Neuron (in vitro differentiated cells): ENCODE measurements around the gene COCH.
"Not testable (repeated sequence)": the region's sequence is repeated elsewhere in the genome, so short reads cannot be mapped to it uniquely, and the experiment has no call there.

ENCODE experiments used
- H2AFZ ChIP-seq: one replicate; pipeline ENCODE4 v1.6.1; 2013; ENCODE audit warnings: low read depth, mild to moderate bottlenecking, inconsistent platforms, low read length, moderate library complexity
- H3K27me3 ChIP-seq: one replicate; pipeline ENCODE4 v1.6.1; 2013; ENCODE audit warnings: low read length; ENCODE audit not compliant: insufficient read depth
- H3K36me3 ChIP-seq: one replicate; pipeline ENCODE4 v1.6.1; 2013; ENCODE audit warnings: low read length; ENCODE audit not compliant: insufficient read depth
- H3K4me1 ChIP-seq: one replicate; pipeline ENCODE4 v1.6.1; 2013; ENCODE audit warnings: low read length; ENCODE audit not compliant: insufficient read depth
- H3K4me3 ChIP-seq: 2 replicates; pipeline ENCODE4 v1.5.1; 2013; ENCODE audit warnings: mild to moderate bottlenecking, low read length, moderate library complexity
- H3K9me3 ChIP-seq: one replicate; pipeline ENCODE4 v1.6.1; 2013; ENCODE audit warnings: low read length

Gene COCH

GRCh38 chr14:30884901-30885300, 10.5 kb downstream of the COCH start:
- Histone ChIP-seq H3K36me3 (peaks cover 2% of the 10 kb centered on the region), H2AFZ (no peak overlapping the region), H3K9me3 (no peaks in the 10 kb centered on the region), H3K27me3 (no peaks in the 10 kb centered on the region), H3K4me1 (no peaks in the 10 kb centered on the region), H3K4me3 (no peak overlapping the region)

- H3K4me1 ChIP-seq, result no peaks in the 10 kb centered on the region
- no peaks in the 10 kb centered on the region for H3K27me3 ChIP-seq
- H2AFZ ChIP-seq, result no peak overlapping the region
- no peak overlapping the region for H3K4me3 ChIP-seq
- no peaks in the 10 kb centered on the region for H3K9me3 ChIP-seq
- H3K36me3 ChIP-seq, result peaks cover 2% of the 10 kb centered on the region
Observed at GRCh38 chr14:30885840-30886740, 11.7 kb downstream of the COCH start.

GRCh38 chr14:30888480-30889243, 14.3 kb downstream of the COCH start:
- H3K27me3 ChIP-seq, result no peaks in the 10 kb centered on the region
- peaks cover 7% of the 10 kb centered on the region for H3K36me3 ChIP-seq
- H3K4me3 ChIP-seq, result no peak overlapping the region
- H3K4me1 ChIP-seq, result no peaks in the 10 kb centered on the region
- no peak overlapping the region for H2AFZ ChIP-seq
- no peaks in the 10 kb centered on the region for H3K9me3 ChIP-seq

DNA sequence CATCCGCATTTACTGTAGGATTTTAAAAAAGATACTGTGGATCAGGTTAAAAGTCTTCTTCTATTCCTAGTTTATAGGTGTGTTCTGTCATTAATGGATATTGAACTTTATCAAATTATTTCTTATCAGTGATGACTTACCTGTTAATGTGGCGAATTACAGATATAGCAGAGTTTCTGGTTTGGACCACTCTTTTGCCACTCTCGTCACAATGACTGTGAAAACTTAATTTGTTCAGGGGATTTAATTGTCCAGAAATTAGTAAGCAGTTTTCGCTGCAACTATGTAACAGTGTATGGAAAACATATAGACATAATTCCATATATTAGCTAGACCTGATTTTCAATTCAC, 14.9 kb downstream of the COCH start:
- Histone ChIP-seq H3K36me3 (peaks cover 10% of the 10 kb centered on the region), H3K4me1 (no peaks in the 10 kb centered on the region), H3K27me3 (no peaks in the 10 kb centered on the region), H2AFZ (no peak overlapping the region), H3K4me3 (no peak overlapping the region), H3K9me3 (no peaks in the 10 kb centered on the region)

DNA sequence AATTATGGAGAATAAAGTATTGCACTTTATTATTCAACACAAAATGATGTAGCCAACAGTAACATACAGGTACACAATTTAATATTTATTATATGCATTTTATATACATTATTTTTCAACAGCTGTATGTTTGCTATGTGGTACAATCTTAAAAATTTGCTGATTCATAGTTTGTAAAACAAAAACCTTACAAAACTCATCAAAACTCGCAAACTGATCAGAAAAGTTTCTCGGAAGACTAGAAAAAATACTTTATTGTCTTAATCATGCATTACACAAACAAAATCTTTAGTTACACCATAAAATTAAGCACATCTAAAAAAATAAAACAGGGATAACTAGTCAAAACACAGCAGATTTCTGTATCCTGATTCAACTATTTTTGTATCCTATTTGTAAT, 19.5 kb downstream of the COCH start:
- Histone ChIP-seq H3K27me3 (no peaks in the 10 kb centered on the region), H3K36me3 (peaks cover 36% of the 10 kb centered on the region), H3K9me3 (no peaks in the 10 kb centered on the region), H2AFZ (no peak overlapping the region), H3K4me1 (no peaks in the 10 kb centered on the region), H3K4me3 (no peak overlapping the region)

DNA sequence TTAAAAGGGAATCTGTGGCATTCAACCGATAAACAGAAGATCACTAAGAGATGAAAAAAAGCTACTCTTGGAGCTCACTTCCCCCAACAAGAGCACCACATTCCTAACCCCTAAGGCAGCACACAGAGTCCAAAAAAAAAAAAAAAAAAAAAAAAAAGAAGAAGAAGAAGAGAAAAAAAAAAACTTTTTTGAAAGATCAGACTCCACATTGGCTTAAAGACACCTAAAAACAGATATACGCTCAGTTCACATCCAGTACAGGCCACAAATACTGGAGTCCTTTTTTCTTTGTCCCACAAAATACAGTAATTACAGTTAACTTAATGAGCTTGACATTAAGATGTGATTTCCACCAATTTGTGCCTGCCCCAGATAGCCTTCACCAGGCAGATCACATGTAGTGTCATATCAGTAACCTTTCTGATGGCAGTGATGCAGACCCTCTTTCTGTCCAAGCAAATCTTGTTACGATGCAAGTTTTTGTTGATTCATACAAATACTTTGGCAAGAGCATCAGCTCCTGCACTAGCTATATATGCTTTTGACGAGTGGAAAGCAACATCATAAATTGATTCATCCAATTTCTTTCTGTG, 20.7 kb downstream of the COCH start:
- no peaks in the 10 kb centered on the region for H3K9me3 ChIP-seq
- no peaks in the 10 kb centered on the region for H3K27me3 ChIP-seq
- peaks cover 40% of the 10 kb centered on the region for H3K36me3 ChIP-seq
- no peak overlapping the region for H3K4me3 ChIP-seq
- H3K4me1 ChIP-seq, result no peaks in the 10 kb centered on the region
- H2AFZ ChIP-seq, result no peak overlapping the region

DNA sequence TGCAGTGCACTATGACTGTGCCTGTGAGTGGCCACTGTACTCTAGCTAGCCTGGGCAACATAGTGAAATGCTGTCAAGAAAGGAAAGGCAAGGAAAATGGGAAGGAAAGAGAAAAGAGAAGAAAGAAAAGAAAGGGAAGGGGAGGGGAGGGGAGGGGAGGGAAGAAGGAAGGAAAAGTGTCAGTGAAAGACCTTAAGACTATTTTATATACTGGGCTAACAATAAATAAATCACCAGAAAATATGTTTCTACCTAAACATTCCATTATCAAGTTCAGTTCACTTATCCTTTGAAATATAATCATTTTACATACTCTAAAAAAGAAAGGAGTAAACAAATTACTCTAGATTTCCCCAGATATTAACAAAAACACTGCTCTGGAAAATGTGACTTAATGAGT, 22.1 kb downstream of the COCH start:
- Histone ChIP-seq H3K4me1 (no peaks in the 10 kb centered on the region), H3K4me3 (no peak overlapping the region), H3K36me3 (peaks cover 52% of the 10 kb centered on the region), H2AFZ (no peak overlapping the region), H3K27me3 (no peaks in the 10 kb centered on the region), H3K9me3 (no peaks in the 10 kb centered on the region)

DNA sequence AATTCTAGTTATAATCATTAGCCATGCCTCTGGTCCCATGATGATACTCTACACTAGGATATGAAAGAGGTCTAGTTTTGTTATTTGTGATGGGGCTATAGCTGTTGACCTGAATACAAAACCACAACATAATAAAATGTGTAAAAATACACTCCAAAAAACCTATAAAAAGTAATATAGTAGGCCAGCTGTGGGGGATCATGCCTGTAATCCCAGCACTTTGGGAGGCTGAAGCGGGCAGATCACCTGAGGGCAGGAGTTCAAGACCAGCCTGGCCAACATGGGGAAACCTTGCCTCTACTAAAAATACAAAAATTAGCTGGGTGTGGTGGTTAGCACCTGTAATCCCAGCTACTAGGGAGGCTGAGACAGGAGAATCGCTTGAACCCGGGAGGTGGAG, 22.8 kb downstream of the COCH start:
- not testable (repeated sequence) for H3K4me3 ChIP-seq, H3K27me3 ChIP-seq, H2AFZ ChIP-seq, H3K4me1 ChIP-seq, H3K9me3 ChIP-seq
- peaks cover 56% of the 10 kb centered on the region for H3K36me3 ChIP-seq

DNA sequence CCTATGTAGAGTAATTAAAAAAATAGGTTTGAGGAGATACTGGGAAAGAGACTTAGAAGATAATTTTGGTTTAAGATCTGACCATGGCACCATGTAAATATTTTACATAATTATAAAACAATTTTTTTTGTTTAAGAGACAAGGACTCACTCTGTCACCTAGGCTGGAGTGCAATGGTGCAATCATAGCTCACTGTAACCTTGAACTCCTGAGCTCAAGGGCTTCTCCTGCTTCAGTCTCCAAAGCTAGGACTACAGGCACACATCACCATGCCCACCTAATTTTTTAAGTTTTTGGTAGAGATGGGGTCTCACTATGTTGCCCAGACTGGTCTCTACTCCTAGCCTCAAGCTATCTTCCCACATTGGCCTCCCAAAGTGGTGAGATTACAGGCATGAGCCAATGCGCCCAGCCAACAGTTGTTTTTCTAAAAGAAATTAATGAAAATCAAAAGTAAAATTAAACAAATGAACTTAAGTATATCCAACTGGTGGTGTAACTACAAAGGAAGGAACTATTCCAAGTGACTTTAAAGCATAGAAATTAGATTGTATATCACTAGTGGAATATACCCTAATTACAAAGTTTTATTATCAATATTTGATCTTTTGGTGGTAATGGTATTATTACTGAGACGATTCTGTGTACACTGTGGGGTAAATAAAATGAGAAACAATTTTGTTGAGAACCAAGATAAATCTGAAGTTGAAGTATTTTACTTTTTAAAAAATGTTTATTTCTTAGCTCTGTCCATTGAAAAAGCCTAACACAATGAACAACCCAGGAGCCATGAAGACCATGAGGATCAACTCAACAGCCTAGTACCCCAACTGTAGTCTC, 29.1 kb downstream of the COCH start:
- Histone ChIP-seq H2AFZ (no peak overlapping the region), H3K9me3 (no peaks in the 10 kb centered on the region), H3K36me3 (peaks cover 76% of the 10 kb centered on the region), H3K4me1 (no peaks in the 10 kb centered on the region), H3K4me3 (no peak overlapping the region), H3K27me3 (no peaks in the 10 kb centered on the region)

DNA sequence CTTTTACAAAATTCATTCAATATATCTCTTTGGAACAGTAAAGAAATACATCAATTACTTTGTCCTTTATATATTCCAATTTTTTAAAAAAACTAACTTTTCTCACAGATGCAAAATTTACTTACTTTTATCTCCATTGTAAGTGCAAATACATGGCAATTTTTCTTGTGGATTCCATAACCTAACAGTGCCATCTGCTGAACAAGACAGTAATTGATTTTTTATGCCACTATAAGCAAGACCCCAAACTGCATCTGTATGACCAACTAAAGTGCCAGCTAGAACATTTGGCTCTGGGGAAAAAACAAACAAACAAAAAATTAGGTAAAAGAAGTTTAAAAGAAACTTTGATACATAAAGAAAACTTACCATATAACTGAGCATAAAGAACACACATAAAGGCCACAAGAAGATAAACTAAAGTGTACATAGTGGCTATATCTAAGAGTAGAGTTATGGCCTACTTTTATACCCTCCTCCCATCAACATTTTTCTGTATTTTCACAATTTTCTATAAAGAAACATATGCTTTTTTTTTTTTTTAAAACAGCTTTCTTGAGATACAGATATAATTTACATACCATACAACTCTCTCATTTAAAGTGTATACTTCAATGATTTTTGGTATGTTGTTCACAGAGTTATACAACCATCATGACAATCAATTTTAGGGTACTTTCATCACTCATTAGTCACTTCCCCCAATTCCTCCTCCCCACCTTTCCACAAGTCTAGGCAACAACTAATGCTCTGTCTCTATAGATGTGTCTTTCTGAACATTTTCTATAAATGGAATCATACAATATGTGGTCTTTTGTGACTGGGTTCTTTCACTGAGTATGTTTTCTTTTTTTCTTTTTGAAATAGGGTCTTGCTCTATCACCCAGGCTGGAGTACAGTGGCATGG, 32.6 kb downstream of the COCH start:
- Histone ChIP-seq H3K4me1 (no peaks in the 10 kb centered on the region), H3K27me3 (no peaks in the 10 kb centered on the region), H3K36me3 (peaks cover 85% of the 10 kb centered on the region), H2AFZ (no peak overlapping the region), H3K4me3 (no peak overlapping the region), H3K9me3 (no peaks in the 10 kb centered on the region)

DNA sequence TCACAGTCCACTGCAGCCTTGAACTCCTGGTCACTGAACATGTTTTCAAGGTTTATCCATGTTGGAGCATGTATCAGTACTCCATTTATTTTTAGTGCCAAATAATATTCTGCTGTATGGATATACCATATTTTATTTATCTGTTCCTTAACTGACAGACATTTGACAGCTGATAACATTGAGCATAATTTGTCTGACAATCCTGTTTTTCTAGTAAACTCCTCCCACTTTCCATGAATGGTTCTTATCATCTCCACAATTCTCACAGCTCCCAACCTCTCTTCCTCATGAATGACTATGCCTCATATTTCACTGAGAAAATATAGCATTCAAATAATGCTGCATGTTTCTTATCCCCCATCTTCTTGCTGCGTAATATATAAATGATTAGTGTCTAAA, 33.3 kb downstream of the COCH start:
- Histone ChIP-seq H3K36me3 (peaks cover 80% of the 10 kb centered on the region), H3K27me3 (no peaks in the 10 kb centered on the region), H3K4me3 (no peak overlapping the region), H2AFZ (no peak overlapping the region), H3K9me3 (no peaks in the 10 kb centered on the region), H3K4me1 (no peaks in the 10 kb centered on the region)

DNA sequence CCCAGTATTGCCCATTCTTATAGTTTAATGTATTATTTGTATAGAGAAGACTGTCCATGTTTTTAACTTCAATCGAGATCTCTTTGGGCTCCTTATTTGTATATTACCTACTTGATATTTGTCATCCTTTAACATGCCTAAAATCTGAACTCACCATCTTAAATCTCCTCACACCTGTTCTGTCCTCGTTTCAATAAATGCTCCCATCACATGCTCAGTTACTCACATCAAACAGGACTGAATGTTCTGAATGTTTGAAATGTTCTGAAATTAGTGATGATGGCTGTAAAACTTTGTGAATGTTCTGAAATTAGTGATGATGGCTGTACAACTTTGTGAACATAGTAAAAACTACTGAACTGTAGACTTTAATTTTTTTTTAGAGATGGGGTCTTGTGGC, 34.5 kb downstream of the COCH start:
- Histone ChIP-seq H3K27me3 (no peaks in the 10 kb centered on the region), H3K36me3 (peaks cover 72% of the 10 kb centered on the region)

More for the DNA sequence above, 34.5 kb downstream of the COCH start:
- Histone ChIP-seq H3K9me3 (no peaks in the 10 kb centered on the region), H3K4me3 (no peak overlapping the region), H3K4me1 (no peaks in the 10 kb centered on the region), H2AFZ (no peak overlapping the region)
